ENCODE results near the gene MCM3. TPM values are rescaled to one million over a fixed set of nuclear protein-coding genes. Genes with fewer than 3 reads are reported as not detected.

The MCM3 gene
- total RNA-seq, 1 experiment from 2014 or later = 276 TPM

DNA sequence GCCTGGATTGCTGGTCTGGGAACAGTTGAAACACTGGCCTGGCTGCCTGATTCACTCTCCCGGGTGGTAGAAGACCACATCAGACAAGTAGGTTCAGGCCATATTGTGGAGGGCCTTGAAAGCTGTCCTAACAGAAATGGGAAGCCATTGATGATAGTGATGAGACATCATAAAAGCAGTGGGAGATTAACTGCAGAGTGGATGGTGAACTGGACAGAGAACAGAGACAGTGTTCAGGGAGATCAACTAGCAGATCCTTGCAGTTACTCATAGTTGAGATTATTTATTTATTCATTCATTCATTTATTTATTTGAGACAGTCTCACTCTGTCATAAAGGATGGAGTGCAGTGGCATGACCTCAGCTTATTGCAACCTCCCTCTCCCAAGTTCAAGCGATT, 30.2 kb upstream of the MCM3 start:
- Mint-ChIP-seq H3K4me1 (peaks cover 7% of the 10 kb centered on the region), H3K27me3 (ENCODE audit: low read depth) (no peaks in the 10 kb centered on the region), H3K36me3 (no peaks in the 10 kb centered on the region), H3K9me3 (no peaks in the 10 kb centered on the region), H3K4me3 (no peak overlapping the region), H3K27ac (no peak overlapping the region)
- ATAC-seq = no peak
- no peak for DNase-seq (ENCODE audit: low spot score)
- no peak for TF ChIP-seq PREB (CRISPR knock-in tag; IDR thresholded peaks at IDR 0.05; ENCODE audit: borderline replicate concordance)
- no peak for TF ChIP-seq CREB1 (CRISPR knock-in tag; IDR thresholded peaks at IDR 0.05)
- no peak for TF ChIP-seq JUN (CRISPR knock-in tag; IDR thresholded peaks at IDR 0.05)
- TF ChIP-seq GABPB1 (CRISPR knock-in tag; IDR thresholded peaks at IDR 0.05) = no peak
- TF ChIP-seq, protein P1, sequence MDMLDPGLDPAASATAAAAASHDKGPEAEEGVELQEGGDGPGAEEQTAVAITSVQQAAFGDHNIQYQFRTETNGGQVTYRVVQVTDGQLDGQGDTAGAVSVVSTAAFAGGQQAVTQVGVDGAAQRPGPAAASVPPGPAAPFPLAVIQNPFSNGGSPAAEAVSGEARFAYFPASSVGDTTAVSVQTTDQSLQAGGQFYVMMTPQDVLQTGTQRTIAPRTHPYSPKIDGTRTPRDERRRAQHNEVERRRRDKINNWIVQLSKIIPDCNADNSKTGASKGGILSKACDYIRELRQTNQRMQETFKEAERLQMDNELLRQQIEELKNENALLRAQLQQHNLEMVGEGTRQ (CRISPR knock-in tag; IDR thresholded peaks at IDR 0.05) = no peak
- TF ChIP-seq RORB (CRISPR knock-in tag; IDR thresholded peaks at IDR 0.05) = no peak
- TF ChIP-seq GTF2I (CRISPR knock-in tag; conservative IDR thresholded peaks at IDR 0.05) = no peak
- TF ChIP-seq, protein P2, sequence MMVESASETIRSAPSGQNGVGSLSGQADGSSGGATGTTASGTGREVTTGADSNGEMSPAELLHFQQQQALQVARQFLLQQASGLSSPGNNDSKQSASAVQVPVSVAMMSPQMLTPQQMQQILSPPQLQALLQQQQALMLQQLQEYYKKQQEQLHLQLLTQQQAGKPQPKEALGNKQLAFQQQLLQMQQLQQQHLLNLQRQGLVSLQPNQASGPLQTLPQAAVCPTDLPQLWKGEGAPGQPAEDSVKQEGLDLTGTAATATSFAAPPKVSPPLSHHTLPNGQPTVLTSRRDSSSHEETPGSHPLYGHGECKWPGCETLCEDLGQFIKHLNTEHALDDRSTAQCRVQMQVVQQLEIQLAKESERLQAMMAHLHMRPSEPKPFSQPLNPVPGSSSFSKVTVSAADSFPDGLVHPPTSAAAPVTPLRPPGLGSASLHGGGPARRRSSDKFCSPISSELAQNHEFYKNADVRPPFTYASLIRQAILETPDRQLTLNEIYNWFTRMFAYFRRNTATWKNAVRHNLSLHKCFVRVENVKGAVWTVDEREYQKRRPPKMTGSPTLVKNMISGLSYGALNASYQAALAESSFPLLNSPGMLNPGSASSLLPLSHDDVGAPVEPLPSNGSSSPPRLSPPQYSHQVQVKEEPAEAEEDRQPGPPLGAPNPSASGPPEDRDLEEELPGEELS (CRISPR knock-in tag; IDR thresholded peaks at IDR 0.05) = no peak
- TF ChIP-seq, protein P3, sequence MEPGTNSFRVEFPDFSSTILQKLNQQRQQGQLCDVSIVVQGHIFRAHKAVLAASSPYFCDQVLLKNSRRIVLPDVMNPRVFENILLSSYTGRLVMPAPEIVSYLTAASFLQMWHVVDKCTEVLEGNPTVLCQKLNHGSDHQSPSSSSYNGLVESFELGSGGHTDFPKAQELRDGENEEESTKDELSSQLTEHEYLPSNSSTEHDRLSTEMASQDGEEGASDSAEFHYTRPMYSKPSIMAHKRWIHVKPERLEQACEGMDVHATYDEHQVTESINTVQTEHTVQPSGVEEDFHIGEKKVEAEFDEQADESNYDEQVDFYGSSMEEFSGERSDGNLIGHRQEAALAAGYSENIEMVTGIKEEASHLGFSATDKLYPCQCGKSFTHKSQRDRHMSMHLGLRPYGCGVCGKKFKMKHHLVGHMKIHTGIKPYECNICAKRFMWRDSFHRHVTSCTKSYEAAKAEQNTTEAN (CRISPR knock-in tag; IDR thresholded peaks at IDR 0.05) = no peak
- no peak for TF ChIP-seq SOX15 (CRISPR knock-in tag; IDR thresholded peaks at IDR 0.05)
- TF ChIP-seq AR (CRISPR knock-in tag; IDR thresholded peaks at IDR 0.05) = no peak
- no peak for TF ChIP-seq GRHL2 (CRISPR knock-in tag; IDR thresholded peaks at IDR 0.05; ENCODE audit: insufficient replicate concordance, severe bottlenecking)
- TF ChIP-seq TP53 (CRISPR knock-in tag; IDR thresholded peaks at IDR 0.05) = no peak
- POLR2A ChIA-PET = no interaction called here
- CTCF ChIA-PET = no interaction called here

- ChIA-PET POLR2A (no interaction called here), CTCF (no interaction called here)
- Mint-ChIP-seq H3K27me3 (ENCODE audit: low read depth) (no peaks in the 10 kb centered on the region; the same call in 1 of the 2 replicates), H3K4me3 (no peak overlapping the region), H3K36me3 (no peaks in the 10 kb centered on the region), H3K4me1 (peaks cover 15% of the 10 kb centered on the region), H3K9me3 (no peaks in the 10 kb centered on the region), H3K27ac (no peak overlapping the region)
- no peak for ATAC-seq
- DNase-seq (ENCODE audit: low spot score) = no peak
- TF ChIP-seq HMGA2 (CRISPR knock-in tag; IDR thresholded peaks at IDR 0.05) (no peak), RELA (CRISPR knock-in tag; IDR thresholded peaks at IDR 0.05; ENCODE audit: borderline replicate concordance) (no peak), MYBL2 (CRISPR knock-in tag; IDR thresholded peaks at IDR 0.05) (no peak)
- TF ChIP-seq, protein P4, sequence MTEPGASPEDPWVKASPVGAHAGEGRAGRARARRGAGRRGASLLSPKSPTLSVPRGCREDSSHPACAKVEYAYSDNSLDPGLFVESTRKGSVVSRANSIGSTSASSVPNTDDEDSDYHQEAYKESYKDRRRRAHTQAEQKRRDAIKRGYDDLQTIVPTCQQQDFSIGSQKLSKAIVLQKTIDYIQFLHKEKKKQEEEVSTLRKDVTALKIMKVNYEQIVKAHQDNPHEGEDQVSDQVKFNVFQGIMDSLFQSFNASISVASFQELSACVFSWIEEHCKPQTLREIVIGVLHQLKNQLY (CRISPR knock-in tag; IDR thresholded peaks at IDR 0.05) = no peak
- TF ChIP-seq, protein P5, sequence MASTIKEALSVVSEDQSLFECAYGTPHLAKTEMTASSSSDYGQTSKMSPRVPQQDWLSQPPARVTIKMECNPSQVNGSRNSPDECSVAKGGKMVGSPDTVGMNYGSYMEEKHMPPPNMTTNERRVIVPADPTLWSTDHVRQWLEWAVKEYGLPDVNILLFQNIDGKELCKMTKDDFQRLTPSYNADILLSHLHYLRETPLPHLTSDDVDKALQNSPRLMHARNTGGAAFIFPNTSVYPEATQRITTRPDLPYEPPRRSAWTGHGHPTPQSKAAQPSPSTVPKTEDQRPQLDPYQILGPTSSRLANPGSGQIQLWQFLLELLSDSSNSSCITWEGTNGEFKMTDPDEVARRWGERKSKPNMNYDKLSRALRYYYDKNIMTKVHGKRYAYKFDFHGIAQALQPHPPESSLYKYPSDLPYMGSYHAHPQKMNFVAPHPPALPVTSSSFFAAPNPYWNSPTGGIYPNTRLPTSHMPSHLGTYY (CRISPR knock-in tag; IDR thresholded peaks at IDR 0.05) = no peak
- TF ChIP-seq, protein P6, sequence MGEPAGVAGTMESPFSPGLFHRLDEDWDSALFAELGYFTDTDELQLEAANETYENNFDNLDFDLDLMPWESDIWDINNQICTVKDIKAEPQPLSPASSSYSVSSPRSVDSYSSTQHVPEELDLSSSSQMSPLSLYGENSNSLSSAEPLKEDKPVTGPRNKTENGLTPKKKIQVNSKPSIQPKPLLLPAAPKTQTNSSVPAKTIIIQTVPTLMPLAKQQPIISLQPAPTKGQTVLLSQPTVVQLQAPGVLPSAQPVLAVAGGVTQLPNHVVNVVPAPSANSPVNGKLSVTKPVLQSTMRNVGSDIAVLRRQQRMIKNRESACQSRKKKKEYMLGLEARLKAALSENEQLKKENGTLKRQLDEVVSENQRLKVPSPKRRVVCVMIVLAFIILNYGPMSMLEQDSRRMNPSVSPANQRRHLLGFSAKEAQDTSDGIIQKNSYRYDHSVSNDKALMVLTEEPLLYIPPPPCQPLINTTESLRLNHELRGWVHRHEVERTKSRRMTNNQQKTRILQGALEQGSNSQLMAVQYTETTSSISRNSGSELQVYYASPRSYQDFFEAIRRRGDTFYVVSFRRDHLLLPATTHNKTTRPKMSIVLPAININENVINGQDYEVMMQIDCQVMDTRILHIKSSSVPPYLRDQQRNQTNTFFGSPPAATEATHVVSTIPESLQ (CRISPR knock-in tag; IDR thresholded peaks at IDR 0.05) = no peak
- TF ChIP-seq, protein P7, sequence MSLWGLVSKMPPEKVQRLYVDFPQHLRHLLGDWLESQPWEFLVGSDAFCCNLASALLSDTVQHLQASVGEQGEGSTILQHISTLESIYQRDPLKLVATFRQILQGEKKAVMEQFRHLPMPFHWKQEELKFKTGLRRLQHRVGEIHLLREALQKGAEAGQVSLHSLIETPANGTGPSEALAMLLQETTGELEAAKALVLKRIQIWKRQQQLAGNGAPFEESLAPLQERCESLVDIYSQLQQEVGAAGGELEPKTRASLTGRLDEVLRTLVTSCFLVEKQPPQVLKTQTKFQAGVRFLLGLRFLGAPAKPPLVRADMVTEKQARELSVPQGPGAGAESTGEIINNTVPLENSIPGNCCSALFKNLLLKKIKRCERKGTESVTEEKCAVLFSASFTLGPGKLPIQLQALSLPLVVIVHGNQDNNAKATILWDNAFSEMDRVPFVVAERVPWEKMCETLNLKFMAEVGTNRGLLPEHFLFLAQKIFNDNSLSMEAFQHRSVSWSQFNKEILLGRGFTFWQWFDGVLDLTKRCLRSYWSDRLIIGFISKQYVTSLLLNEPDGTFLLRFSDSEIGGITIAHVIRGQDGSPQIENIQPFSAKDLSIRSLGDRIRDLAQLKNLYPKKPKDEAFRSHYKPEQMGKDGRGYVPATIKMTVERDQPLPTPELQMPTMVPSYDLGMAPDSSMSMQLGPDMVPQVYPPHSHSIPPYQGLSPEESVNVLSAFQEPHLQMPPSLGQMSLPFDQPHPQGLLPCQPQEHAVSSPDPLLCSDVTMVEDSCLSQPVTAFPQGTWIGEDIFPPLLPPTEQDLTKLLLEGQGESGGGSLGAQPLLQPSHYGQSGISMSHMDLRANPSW (CRISPR knock-in tag; conservative IDR thresholded peaks at IDR 0.05; ENCODE audit: low read depth) = no peak
Measured at GRCh38 chr6:52312461-52312860, 27.9 kb upstream of the MCM3 start.

Measured in WTC11 (cell line).